H9 (cell line): ENCODE data around the gene KRTAP2-1. TPM values are rescaled to one million over a fixed set of nuclear protein-coding genes. Genes with fewer than 3 reads are reported as not detected.

Experiments used
- DNase-seq: peaks from one replicate; pipeline ENCODE4 v3.0.0-alpha.2; 2017
- H2AFZ ChIP-seq: one replicate; pipeline ENCODE4 v1.6.1; 2013; ENCODE audit warnings: mild to moderate bottlenecking, low read length, control low read depth, moderate library complexity
- H2AK5ac ChIP-seq: 2 replicates; pipeline ENCODE4 v1.6.1; 2013; ENCODE audit warnings: low read length, control low read depth, mixed read lengths; ENCODE audit not compliant: insufficient read length
- H2BK120ac ChIP-seq: one replicate; pipeline ENCODE4 v1.6.1; 2013; ENCODE audit warnings: low read depth, mild to moderate bottlenecking, low read length, control low read depth, inconsistent platforms; ENCODE audit not compliant: poor library complexity, severe bottlenecking
- H2BK12ac ChIP-seq: 2 replicates; pipeline ENCODE4 v1.6.1; 2013; ENCODE audit warnings: low read length, control low read depth, mixed read lengths, low read depth; ENCODE audit not compliant: insufficient read length
- H2BK15ac ChIP-seq: 2 replicates; pipeline ENCODE4 v1.6.1; 2013; ENCODE audit warnings: low read depth, low read length, control low read depth
- H2BK20ac ChIP-seq: one replicate; pipeline ENCODE4 v1.6.1; 2013; ENCODE audit warnings: low read depth, mild to moderate bottlenecking, low read length, control low read depth, inconsistent platforms; ENCODE audit not compliant: poor library complexity, severe bottlenecking
- H2BK5ac ChIP-seq: 2 replicates; pipeline ENCODE4 v1.6.1; 2013; ENCODE audit warnings: low read length, control low read depth, mixed read lengths; ENCODE audit not compliant: insufficient read length
- H3K14ac ChIP-seq: 2 replicates; pipeline ENCODE4 v1.6.1; 2013; ENCODE audit warnings: low read length, control low read depth; ENCODE audit not compliant: insufficient read depth
- H3K18ac ChIP-seq: 2 replicates; pipeline ENCODE4 v1.6.1; 2013; ENCODE audit warnings: low read depth, mild to moderate bottlenecking, mixed read lengths, low read length, control low read depth; ENCODE audit not compliant: insufficient read length
- H3K23ac ChIP-seq: 2 replicates; pipeline ENCODE4 v1.6.1; 2013; ENCODE audit warnings: low read length, control low read depth, mixed read lengths, low read depth; ENCODE audit not compliant: insufficient read length
- H3K23me2 ChIP-seq: 2 replicates; pipeline ENCODE4 v1.6.1; 2013; ENCODE audit warnings: low read depth, mild to moderate bottlenecking, mixed read lengths, low read length, control low read depth; ENCODE audit not compliant: insufficient read length, poor library complexity, severe bottlenecking
- H3K27ac ChIP-seq: 2 replicates; pipeline ENCODE4 v1.5.1; 2013; ENCODE audit warnings: low read length, control low read depth, mixed read lengths, low read depth; ENCODE audit not compliant: insufficient read length
- H3K27me3 ChIP-seq: 2 replicates; pipeline ENCODE4 v1.6.1; 2013; ENCODE audit warnings: low read length, control low read depth, inconsistent platforms; ENCODE audit not compliant: insufficient read depth
- H3K4ac ChIP-seq: 2 replicates; pipeline ENCODE4 v1.6.1; 2013; ENCODE audit warnings: low read depth, mild to moderate bottlenecking, control low read depth, inconsistent platforms, low read length, moderate library complexity
- H3K4me1 ChIP-seq: 2 replicates; pipeline ENCODE4 v1.6.1; 2013; ENCODE audit warnings: low read length, control low read depth, inconsistent platforms; ENCODE audit not compliant: insufficient read depth
- H3K4me2 ChIP-seq: 2 replicates; pipeline ENCODE4 v1.6.1; 2013; ENCODE audit warnings: low read length, control low read depth, mixed read lengths; ENCODE audit not compliant: insufficient read length, insufficient read depth
- H3K56ac ChIP-seq: 2 replicates; pipeline ENCODE4 v1.6.1; 2013; ENCODE audit warnings: low read depth, mild to moderate bottlenecking, mixed read lengths, low read length, control low read depth; ENCODE audit not compliant: insufficient read length
- H3K79me1 ChIP-seq: 2 replicates; pipeline ENCODE4 v1.6.1; 2013; ENCODE audit warnings: low read depth, mild to moderate bottlenecking, moderate library complexity, low read length, control low read depth, inconsistent platforms; ENCODE audit not compliant: insufficient read depth, poor library complexity, severe bottlenecking
- H3K79me2 ChIP-seq: 2 replicates; pipeline ENCODE4 v1.6.1; 2013; ENCODE audit warnings: low read length, control low read depth, inconsistent platforms; ENCODE audit not compliant: insufficient read depth
- H3K9ac ChIP-seq: 2 replicates; pipeline ENCODE4 v1.6.1; 2013; ENCODE audit warnings: low read length, control low read depth, mixed read lengths; ENCODE audit not compliant: insufficient read length; ENCODE audit errors: extremely low read depth
- H3K9me3 ChIP-seq: one replicate; pipeline ENCODE4 v1.6.1; 2013; ENCODE audit warnings: low read depth, low read length, inconsistent platforms; ENCODE audit not compliant: control insufficient read depth
- H3T11ph ChIP-seq: one replicate; pipeline ENCODE4 v1.6.1; 2013; ENCODE audit warnings: mild to moderate bottlenecking, low read length, control low read depth, inconsistent platforms
- H4K20me1 ChIP-seq: one replicate; pipeline ENCODE4 v1.6.1; 2013; ENCODE audit not compliant: control insufficient read depth, insufficient read length, insufficient read depth
- H4K5ac ChIP-seq: 2 replicates; pipeline ENCODE4 v1.6.1; 2013; ENCODE audit warnings: low read depth, mild to moderate bottlenecking, mixed read lengths, low read length, control low read depth; ENCODE audit not compliant: insufficient read length
- H4K8ac ChIP-seq: replicated peaks from 2 replicates; pipeline ENCODE4 v1.6.1; 2013; ENCODE audit warnings: low read length, control low read depth, mixed read lengths, low read depth; ENCODE audit not compliant: insufficient read length
- H4K91ac ChIP-seq: 2 replicates; pipeline ENCODE4 v1.6.1; 2013; ENCODE audit warnings: low read depth, mild to moderate bottlenecking, moderate library complexity, mixed read lengths, low read length, control low read depth; ENCODE audit not compliant: insufficient read length
- H3K27ac Mint-ChIP-seq, 3 experiments: 2 replicates in 2 of 3; 3 replicates in 1 of 3; pipeline ENCODE4 v1.8.0; 2020 to 2021; ENCODE audit warnings: mixed read lengths in 3 of 3, mild to moderate bottlenecking in 1 of 3, moderate library complexity in 1 of 3
- H3K27me3 Mint-ChIP-seq: 2 replicates; pipeline ENCODE4 v1.8.0; 2021; ENCODE audit warnings: low read depth, mild to moderate bottlenecking, moderate library complexity, mixed read lengths
- H3K36me3 Mint-ChIP-seq, 3 experiments: 2 replicates in 2 of 3; 3 replicates in 1 of 3; pipeline ENCODE4 v1.8.0; 2020 to 2021; ENCODE audit warnings: low read depth in 3 of 3, mixed read lengths in 3 of 3; ENCODE audit not compliant: insufficient read depth in 1 of 3
- H3K4me1 Mint-ChIP-seq, 2 experiments: 2 replicates each; pipeline ENCODE4 v1.8.0; 2020; ENCODE audit warnings: mixed read lengths in 2 of 2
- H3K4me3 Mint-ChIP-seq, 2 experiments: 2 replicates in 1 of 2; 3 replicates in 1 of 2; pipeline ENCODE4 v1.8.0; 2020 to 2021; ENCODE audit warnings: mild to moderate bottlenecking in 2 of 2, mixed read lengths in 2 of 2, moderate library complexity in 1 of 2
- H3K9me3 Mint-ChIP-seq, 2 experiments: 2 replicates in 1 of 2; 3 replicates in 1 of 2; pipeline ENCODE4 v1.8.0; 2020; ENCODE audit warnings: mild to moderate bottlenecking in 2 of 2, mixed read lengths in 2 of 2, moderate library complexity in 1 of 2
- WGBS: extraction: QIAGEN DNeasy Blood & Tissue Kit; methylation state at CpG from one replicate; pipeline ENCODE4 v1.1.7; 2013; ENCODE audit warnings: missing lambda C conversion rate, low lambda C conversion rate, mixed read lengths; ENCODE audit not compliant: insufficient read length; ENCODE audit errors: extremely low coverage; 5-methylcytosine and 5-hydroxymethylcytosine counted together
- total RNA-seq: library from RNA; stranded (reverse); gene quantifications from 2 replicates; pipeline ENCODE4 v1.2.1, GENCODE V29; 2021
- TF ChIP-seq, protein P1 (sequence below): fragments of 200-600 bp; sonication (generic); conservative IDR thresholded peaks from 3 replicates; pipeline ENCODE4 v1.8.0; 2021; ENCODE audit warnings: antibody characterized with exemption, mild to moderate bottlenecking

Gene KRTAP2-1
- total RNA-seq, 1 experiment from 2014 or later, result not detected

DNA sequence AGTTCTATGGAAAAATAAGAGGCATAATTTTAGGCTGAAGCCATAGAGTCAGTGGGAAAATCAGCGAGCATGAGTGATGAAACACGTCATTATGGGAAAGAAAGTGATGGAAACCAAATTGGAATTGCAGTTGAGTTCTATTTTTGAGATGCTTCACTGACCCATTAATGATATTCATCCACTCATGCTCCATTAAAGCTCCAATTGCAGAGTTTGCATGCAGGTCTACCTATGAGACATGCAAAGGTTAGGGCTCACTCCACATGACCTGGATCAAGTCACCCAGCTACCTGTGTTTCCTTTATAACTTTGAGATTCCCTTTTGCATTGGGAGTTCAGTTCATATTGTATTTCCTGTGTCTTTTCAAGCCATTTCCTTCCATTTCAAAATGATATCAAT lies 26.6 kb upstream of the KRTAP2-1 start:
- Histone ChIP-seq H4K5ac (no peak overlapping the region), H4K8ac (no peak overlapping the region), H3K27me3 (no peaks in the 10 kb centered on the region), H3K79me1 (no peaks in the 10 kb centered on the region), H3K4ac (no peak overlapping the region), H3K9me3 (no peaks in the 10 kb centered on the region), H3K4me2 (no peak overlapping the region), H3K9ac (no peak overlapping the region), H3K56ac (no peak overlapping the region), H3K14ac (no peak overlapping the region), H3K4me1 (no peaks in the 10 kb centered on the region), H2BK15ac (no peak overlapping the region), H3K18ac (no peak overlapping the region), H3T11ph (no peak overlapping the region), H4K20me1 (no peaks in the 10 kb centered on the region), H3K79me2 (no peaks in the 10 kb centered on the region), H3K23me2 (no peaks in the 10 kb centered on the region), H2BK20ac (no peak overlapping the region), H3K23ac (no peak overlapping the region), H2BK12ac (no peak overlapping the region), H3K27ac (no peak overlapping the region), H2BK5ac (no peak overlapping the region), H2AFZ (no peak overlapping the region), H2BK120ac (no peak overlapping the region), H4K91ac (no peak overlapping the region), H2AK5ac (no peak overlapping the region)
- Mint-ChIP-seq H3K27ac (no peak overlapping the region), H3K4me1 (no peaks in the 10 kb centered on the region), H3K36me3 (no peaks in the 10 kb centered on the region), H3K9me3 (no peaks in the 10 kb centered on the region; a peak in 1 of 5 replicates), H3K27me3 (no peaks in the 10 kb centered on the region; the same call in none of the 2 replicates), H3K4me3 (no peak overlapping the region)
- TF ChIP-seq, protein P1, sequence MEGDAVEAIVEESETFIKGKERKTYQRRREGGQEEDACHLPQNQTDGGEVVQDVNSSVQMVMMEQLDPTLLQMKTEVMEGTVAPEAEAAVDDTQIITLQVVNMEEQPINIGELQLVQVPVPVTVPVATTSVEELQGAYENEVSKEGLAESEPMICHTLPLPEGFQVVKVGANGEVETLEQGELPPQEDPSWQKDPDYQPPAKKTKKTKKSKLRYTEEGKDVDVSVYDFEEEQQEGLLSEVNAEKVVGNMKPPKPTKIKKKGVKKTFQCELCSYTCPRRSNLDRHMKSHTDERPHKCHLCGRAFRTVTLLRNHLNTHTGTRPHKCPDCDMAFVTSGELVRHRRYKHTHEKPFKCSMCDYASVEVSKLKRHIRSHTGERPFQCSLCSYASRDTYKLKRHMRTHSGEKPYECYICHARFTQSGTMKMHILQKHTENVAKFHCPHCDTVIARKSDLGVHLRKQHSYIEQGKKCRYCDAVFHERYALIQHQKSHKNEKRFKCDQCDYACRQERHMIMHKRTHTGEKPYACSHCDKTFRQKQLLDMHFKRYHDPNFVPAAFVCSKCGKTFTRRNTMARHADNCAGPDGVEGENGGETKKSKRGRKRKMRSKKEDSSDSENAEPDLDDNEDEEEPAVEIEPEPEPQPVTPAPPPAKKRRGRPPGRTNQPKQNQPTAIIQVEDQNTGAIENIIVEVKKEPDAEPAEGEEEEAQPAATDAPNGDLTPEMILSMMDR, result no peak
- no peak for DNase-seq
- no CpG with 5 or more reads among the region's 2 CpGs for WGBS
